GM19099 (cell line): ENCODE data around the gene SF3A2.
A peak's percentile ranks its signal among the peaks of the same experiment; 100 is the strongest.

ENCODE experiments used
- POLR2A ChIP-seq: IDR thresholded peaks from 3 replicates; pipeline ENCODE4 v1.6.1; 2011; ENCODE audit warnings: low read depth; ENCODE audit not compliant: insufficient read length; ENCODE audit errors: extremely low read depth

Gene SF3A2

GRCh38 chr19:2269244-2270156 lies 32.9 kb downstream of the SF3A2 start:
- TF ChIP-seq POLR2A, result peak; percentile 100

- TF ChIP-seq POLR2A, result no peak
Measured at GRCh38 chr19:2270157-2270422, 33.5 kb downstream of the SF3A2 start.

DNA sequence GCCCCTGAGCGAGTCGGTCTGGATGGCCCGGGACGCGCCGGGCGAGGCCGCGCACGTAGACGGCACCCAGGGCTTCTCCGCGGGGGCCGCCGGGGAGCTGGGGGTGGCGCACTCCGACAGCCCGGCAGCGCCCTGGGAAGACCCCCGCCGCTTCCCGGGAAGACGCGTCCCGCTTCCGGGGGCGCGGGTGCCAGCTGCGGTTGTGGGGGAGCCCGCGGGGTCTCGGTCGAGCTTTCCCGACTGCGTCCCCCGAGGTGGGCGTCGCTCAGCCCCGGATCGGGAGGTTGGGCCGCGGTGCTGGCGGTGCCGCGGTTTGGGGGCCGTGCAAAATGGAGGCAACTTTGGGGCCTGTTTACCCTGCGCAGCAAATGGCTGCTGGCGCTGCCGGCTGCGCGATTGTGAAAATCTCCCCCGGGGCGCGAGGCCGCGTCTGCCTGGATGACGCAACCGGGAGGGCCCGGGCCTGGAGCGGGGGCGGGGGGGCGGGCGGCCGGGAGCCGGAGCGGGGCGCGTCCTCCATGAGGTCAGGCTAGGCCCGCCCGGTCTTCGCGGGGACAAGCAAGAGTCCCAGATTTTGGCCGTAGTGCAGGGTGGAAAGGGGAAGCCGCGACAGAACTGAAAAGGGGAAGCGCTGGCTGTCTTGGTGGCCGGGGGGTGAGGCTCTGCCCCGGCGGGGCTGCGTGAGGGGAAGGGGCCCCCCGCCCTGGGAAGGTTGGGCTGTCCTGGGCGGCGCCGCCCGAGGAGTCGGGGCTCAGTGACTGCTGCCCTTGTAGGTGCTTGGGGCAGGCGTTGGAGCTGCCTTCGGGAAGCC lies 34.0 kb downstream of the SF3A2 start:
- TF ChIP-seq POLR2A, result peak; percentile 37

DNA sequence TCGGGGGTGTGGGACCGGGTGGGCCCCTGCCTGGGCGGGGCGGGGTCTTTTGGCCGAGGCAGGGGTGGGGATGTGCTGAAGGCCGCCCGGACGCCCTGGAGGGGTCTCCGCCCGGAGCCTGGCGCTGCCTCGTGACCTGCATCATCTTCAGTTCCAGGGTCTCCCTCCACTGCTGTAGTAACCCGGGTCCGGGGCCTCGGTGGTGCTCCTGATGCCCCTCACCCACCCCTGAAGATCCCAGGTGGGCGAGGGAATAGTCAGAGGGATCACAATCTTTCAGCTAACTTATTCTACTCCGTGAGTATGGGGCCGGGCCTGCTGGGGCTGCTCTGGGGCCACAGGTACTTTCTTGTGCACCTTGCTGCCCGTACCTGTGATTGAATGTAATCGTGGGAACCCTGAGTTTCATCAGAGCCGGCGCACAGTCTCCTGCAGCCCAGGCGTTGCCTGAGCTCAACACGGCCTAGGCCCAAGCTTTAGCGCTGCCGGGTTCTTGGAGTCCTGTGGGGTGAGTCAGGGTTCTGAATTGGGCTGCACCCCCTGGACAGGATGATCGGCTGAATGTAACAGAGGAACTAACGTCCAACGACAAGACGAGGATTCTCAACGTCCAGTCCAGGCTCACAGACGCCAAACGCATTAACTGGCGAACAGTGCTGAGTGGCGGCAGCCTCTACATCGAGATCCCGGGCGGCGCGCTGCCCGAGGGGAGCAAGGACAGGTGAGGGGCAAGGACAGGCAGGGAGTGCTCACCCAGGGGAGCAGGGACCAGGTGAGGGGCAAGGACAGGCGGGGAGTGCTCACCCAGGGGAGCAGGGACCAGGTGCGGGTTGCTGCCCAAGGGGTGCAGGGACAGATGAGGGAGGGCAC lies 34.8 kb downstream of the SF3A2 start:
- TF ChIP-seq POLR2A, result no peak

- peak; percentile 41 for TF ChIP-seq POLR2A
Measured at GRCh38 chr19:2273356-2274184, 36.9 kb downstream of the SF3A2 start.

DNA sequence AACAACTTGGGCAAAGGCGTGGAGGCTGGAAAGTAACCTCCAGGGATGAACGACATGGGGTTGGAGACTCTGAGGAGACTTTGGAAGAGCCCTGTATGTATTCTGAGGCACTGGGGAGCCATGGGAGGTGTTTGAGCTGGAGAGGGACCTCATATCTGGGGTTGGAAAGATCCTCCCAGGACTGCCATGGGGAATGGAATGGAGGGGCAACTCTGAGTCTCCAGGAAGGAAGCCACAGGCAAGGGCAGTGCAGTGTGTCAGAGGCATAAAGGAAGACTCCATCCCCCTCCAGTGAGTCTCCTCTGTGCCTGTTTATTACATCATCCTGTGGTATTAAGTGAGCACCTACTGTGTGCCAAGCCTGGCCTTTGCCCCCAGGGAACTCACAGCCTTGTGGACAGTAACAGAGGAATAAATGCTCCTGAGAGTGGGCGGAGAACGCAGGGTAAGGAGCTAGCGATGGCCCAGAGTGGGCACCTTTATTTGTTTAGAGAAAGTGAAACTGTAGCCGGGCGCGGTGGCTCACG lies 37.6 kb downstream of the SF3A2 start:
- no peak for TF ChIP-seq POLR2A

DNA sequence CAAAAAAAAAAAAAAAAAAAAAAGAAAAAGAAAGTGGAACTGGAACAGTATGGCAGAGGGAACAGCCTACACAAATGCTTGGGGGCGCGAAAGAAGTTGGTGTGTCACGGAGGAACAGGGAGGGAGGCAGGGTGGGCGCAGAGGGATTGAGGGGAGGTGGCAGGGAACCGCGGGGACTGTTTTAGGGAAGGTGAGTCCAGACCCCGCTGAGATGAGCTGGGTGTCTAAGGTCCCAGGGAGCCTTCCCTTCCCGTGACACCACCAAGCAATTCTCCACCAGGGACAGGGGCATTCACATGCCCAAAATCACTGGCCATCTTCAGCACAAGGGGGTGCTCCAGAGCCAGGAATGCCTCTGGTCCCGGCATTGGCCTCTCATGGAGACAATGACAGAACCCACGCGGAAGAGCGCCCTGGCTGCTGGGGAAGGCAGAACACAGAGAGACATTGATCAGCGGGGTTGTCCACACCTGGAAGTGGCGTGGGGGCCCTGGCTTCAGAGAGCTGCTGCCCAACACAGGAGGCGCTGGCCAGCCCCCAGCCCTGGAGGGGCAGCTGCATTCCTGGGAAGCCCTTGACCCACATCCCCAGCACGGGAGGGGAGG lies 38.4 kb downstream of the SF3A2 start:
- no peak for TF ChIP-seq POLR2A

DNA sequence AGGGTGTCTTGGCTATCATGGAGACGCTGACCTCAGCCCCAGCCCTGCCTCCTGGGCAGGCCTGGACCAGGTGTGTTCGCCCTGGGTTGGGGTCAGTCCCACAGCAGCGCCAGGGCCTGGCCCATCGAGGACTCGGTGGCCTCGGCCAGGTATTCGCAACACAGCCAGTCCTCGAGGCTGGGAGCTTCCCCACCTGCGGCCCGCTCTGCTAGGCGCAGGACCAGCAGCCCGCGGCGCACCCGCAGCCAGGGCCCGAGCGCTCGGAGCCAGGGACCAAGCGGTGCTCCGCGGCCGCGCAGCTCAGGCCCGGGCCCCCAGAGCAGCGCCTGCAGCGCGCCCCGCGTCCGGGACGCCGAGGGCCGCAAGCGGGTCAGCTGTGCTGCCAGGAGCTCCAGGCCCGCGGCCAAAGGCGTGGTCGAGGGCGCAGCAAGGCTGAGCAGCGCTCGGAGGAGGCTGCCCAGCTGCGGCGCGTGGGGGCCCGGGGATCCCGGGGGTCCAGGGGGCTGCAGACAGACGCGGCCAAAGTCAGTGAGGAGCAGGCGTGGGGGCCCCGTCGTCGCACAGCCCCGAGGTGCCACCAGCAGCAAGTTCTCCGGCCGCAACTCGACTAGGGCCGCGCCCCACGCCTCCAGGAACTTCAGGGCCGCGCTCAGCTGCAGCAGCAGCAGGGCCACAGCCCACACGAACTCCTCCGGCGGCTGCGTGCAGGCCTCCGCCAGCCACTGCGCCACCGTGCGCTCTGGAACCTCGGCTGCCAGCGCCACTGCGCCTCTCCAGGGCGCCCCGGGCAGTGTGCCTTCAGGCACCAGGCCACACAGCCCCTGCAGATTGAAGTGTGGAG lies 39.2 kb downstream of the SF3A2 start:
- no peak for TF ChIP-seq POLR2A

GRCh38 chr19:2276429-2276986 lies 39.9 kb downstream of the SF3A2 start:
- TF ChIP-seq POLR2A, result no peak

- no peak for TF ChIP-seq POLR2A
Measured at GRCh38 chr19:2277138-2277537, 40.5 kb downstream of the SF3A2 start.

DNA sequence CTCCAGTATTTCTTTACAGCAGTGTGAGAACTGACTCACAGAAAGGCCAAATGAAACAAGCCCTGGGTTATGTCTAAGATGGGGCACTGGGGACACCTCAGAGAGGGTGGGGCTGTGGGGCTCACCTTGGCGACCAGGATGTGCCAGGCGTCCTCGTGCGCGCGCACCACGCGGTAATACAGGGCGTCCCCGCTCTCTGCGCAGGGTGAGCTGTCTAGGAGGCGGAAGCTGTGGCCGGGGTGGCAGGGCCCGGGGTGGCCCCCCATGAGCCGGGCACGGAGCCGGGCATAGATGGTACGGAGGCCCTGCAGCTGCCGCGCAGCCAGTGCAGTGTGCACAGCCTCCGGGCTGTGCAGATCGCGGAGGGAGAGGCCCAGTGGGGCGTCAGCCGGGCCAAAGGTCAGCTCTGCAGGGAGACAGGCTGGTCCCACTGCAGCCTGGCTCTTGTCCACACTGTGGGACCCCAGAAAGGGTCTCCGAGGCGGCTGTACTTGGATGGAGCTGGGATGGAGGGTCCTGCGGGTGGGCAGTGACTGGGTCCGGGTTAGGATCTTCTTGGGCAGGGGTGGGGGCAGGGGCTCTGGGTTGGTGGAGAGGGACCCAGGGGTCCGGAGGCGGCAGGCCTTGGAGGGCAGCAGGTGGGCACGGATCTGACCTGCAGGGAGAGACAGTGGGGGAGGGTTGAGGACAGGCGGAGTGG lies 42.0 kb downstream of the SF3A2 start:
- TF ChIP-seq POLR2A, result no peak
